DOHH2 (cell line): ENCODE measurements around the gene CENPP.

ENCODE experiments used
- H3F3A ChIP-seq: fragments of 200-600 bp; sonication (generic), shearing (Covaris generic); 2 replicates; pipeline ENCODE4 v1.6.0; 2016; ENCODE audit warnings: antibody characterized with exemption, mild to moderate bottlenecking; ENCODE audit not compliant: control insufficient read depth, insufficient read depth
- H3K27ac ChIP-seq: fragments of 200-600 bp; sonication (generic); 2 replicates; pipeline ENCODE4 v1.5.1; 2014; ENCODE audit warnings: low read depth, mild to moderate bottlenecking, low read length, moderate library complexity
- H3K27me3 ChIP-seq: fragments of 200-600 bp; sonication (generic); 2 replicates; pipeline ENCODE4 v1.6.1; 2014; ENCODE audit warnings: mild to moderate bottlenecking, low read length, mixed read lengths; ENCODE audit not compliant: control insufficient read depth
- H3K36me3 ChIP-seq: fragments of 200-600 bp; sonication (generic); 2 replicates; pipeline ENCODE4 v1.6.1; 2014; ENCODE audit warnings: mild to moderate bottlenecking, low read length, moderate library complexity, mixed read lengths; ENCODE audit not compliant: control insufficient read depth
- H3K4me1 ChIP-seq: fragments of 200-600 bp; sonication (generic); 2 replicates; pipeline ENCODE4 v1.6.1; 2014; ENCODE audit warnings: mild to moderate bottlenecking, low read length, mixed read lengths; ENCODE audit not compliant: control insufficient read depth
- H3K4me2 ChIP-seq: fragments of 200-600 bp; sonication (generic); 2 replicates; pipeline ENCODE4 v1.6.0; 2014; ENCODE audit warnings: mild to moderate bottlenecking, low read length, moderate library complexity
- H3K4me3 ChIP-seq: fragments of 200-600 bp; sonication (generic); 2 replicates; pipeline ENCODE4 v1.5.1; 2014; ENCODE audit warnings: mild to moderate bottlenecking, low read length, mixed read lengths
- H3K79me2 ChIP-seq: fragments of 200-600 bp; sonication (generic); 2 replicates; pipeline ENCODE4 v1.6.1; 2014; ENCODE audit warnings: mild to moderate bottlenecking, low read length, mixed read lengths; ENCODE audit not compliant: control insufficient read depth
- H3K9me2 ChIP-seq: fragments of 200-600 bp; sonication (generic); replicated peaks from 2 replicates; pipeline ENCODE4 v1.6.1; 2014; ENCODE audit warnings: mild to moderate bottlenecking, low read length, mixed read lengths; ENCODE audit not compliant: control insufficient read depth
- H3K9me3 ChIP-seq: fragments of 200-600 bp; sonication (generic); 2 replicates; pipeline ENCODE4 v1.6.1; 2014; ENCODE audit warnings: antibody characterized with exemption, low read length, mixed read lengths; ENCODE audit not compliant: control insufficient read depth, insufficient read depth
- H4K20me1 ChIP-seq: fragments of 200-600 bp; sonication (generic); 2 replicates; pipeline ENCODE4 v1.6.0; 2014; ENCODE audit warnings: low read depth, mild to moderate bottlenecking, antibody characterized with exemption, low read length, moderate library complexity; ENCODE audit not compliant: control insufficient read depth, insufficient read depth
- CTCF ChIP-seq: fragments of 200-600 bp; sonication (generic); IDR thresholded peaks from one replicate; pipeline ENCODE4 v1.5.1; 2014; ENCODE audit warnings: antibody characterized with exemption, mild to moderate bottlenecking, low read depth, low read length; ENCODE audit not compliant: poor library complexity, severe bottlenecking
- EZH2phosphoT487 ChIP-seq: fragments of 200-600 bp; sonication (generic); IDR thresholded peaks from 2 replicates; pipeline ENCODE4 v1.6.1; 2017; ENCODE audit warnings: borderline replicate concordance, mild to moderate bottlenecking, antibody characterized with exemption, low read length, moderate library complexity, mixed read lengths

The CENPP gene

GRCh38 chr9:92534674-92535073, 208.9 kb downstream of the CENPP start:
- TF ChIP-seq EZH2phosphoT487 (no peak), CTCF (no peak)
- Histone ChIP-seq H3K9me2 (no peaks in the 10 kb centered on the region), H3K4me1 (peaks cover 6% of the 10 kb centered on the region; the same call in 1 of the 2 replicates), H3F3A (no peaks in the 10 kb centered on the region), H3K79me2 (no peaks in the 10 kb centered on the region), H3K9me3 (no peaks in the 10 kb centered on the region), H3K36me3 (no peaks in the 10 kb centered on the region), H4K20me1 (no peaks in the 10 kb centered on the region), H3K4me2 (no peak overlapping the region), H3K4me3 (no peak overlapping the region), H3K27me3 (no peaks in the 10 kb centered on the region), H3K27ac (no peak overlapping the region)

- Histone ChIP-seq H3K9me3 (no peaks in the 10 kb centered on the region), H3K79me2 (no peaks in the 10 kb centered on the region), H3K4me1 (peaks cover 6% of the 10 kb centered on the region; the same call in 1 of the 2 replicates), H3K4me3 (no peak within 1 kb of the TSS), H3K27me3 (no peaks in the 10 kb centered on the region), H3K4me2 (no peak within 1 kb of the TSS), H3K36me3 (no peaks in the 10 kb centered on the region), H3F3A (no peaks in the 10 kb centered on the region), H3K27ac (no peak within 1 kb of the TSS), H4K20me1 (no peaks in the 10 kb centered on the region), H3K9me2 (no peaks in the 10 kb centered on the region)
- TF ChIP-seq EZH2phosphoT487 (no peak), CTCF (no peak)
Observed at GRCh38 chr9:92535940-92536850, 210.4 kb downstream of the CENPP start, which contains the start of gene ECM2. Gene ECM2 (minus strand): TSS chr9:92535990. CDS start chr9:92522866, 13,124 bp downstream.

- H3F3A ChIP-seq, result no peaks in the 10 kb centered on the region
- no peak overlapping the region for H3K4me2 ChIP-seq
- no peaks in the 10 kb centered on the region for H3K9me3 ChIP-seq
- H3K79me2 ChIP-seq, result no peaks in the 10 kb centered on the region
- no peak overlapping the region for H3K27ac ChIP-seq
- H3K9me2 ChIP-seq, result no peaks in the 10 kb centered on the region
- no peak for TF ChIP-seq EZH2phosphoT487
- H4K20me1 ChIP-seq, result no peaks in the 10 kb centered on the region
- peaks cover 6% of the 10 kb centered on the region; the same call in 1 of the 2 replicates for H3K4me1 ChIP-seq
- H3K4me3 ChIP-seq, result no peak overlapping the region
- H3K27me3 ChIP-seq, result no peaks in the 10 kb centered on the region
- H3K36me3 ChIP-seq, result no peaks in the 10 kb centered on the region
Observed at GRCh38 chr9:92538541-92538940, 212.8 kb downstream of the CENPP start.

GRCh38 chr9:92543972-92544371, 218.2 kb downstream of the CENPP start:
- Histone ChIP-seq H3K4me2 (no peak overlapping the region), H4K20me1 (no peaks in the 10 kb centered on the region), H3K9me2 (no peaks in the 10 kb centered on the region), H3K4me3 (no peak overlapping the region), H3K27me3 (no peaks in the 10 kb centered on the region), H3K4me1 (no peaks in the 10 kb centered on the region), H3K79me2 (no peaks in the 10 kb centered on the region), H3K9me3 (no peaks in the 10 kb centered on the region; the same call in 1 of the 2 replicates), H3K27ac (no peak overlapping the region), H3F3A (no peaks in the 10 kb centered on the region), H3K36me3 (no peaks in the 10 kb centered on the region)
- TF ChIP-seq CTCF (no peak), EZH2phosphoT487 (no peak)
